Astrocyte of the spinal cord (primary cell): ENCODE data around the gene PARD6B.

Experiments used
- DNase-seq: peaks from one replicate; pipeline ENCODE4 v3.0.0; 2011; ENCODE audit warnings: low read depth, low spot score
- H3K4me3 ChIP-seq: 2 replicates; pipeline ENCODE4 v1.5.1; 2011; ENCODE audit warnings: low read depth, mild to moderate bottlenecking, low read length, moderate library complexity
- in situ Hi-C: cut with HindIII; loops from 2 replicates; pipeline ENCODE4 v1.10.0; 2017; ENCODE audit warnings: low sequenced_read_pairs
- TF ChIP-seq, protein P1 (sequence below): IDR thresholded peaks from 2 replicates; pipeline ENCODE4 v1.5.1; 2012; ENCODE audit warnings: low read depth, mild to moderate bottlenecking, low read length, inconsistent platforms

Gene PARD6B

GRCh38 chr20:50746138-50746940, 15.0 kb downstream of the PARD6B start:
- no peak for DNase-seq
- TF ChIP-seq, protein P1, sequence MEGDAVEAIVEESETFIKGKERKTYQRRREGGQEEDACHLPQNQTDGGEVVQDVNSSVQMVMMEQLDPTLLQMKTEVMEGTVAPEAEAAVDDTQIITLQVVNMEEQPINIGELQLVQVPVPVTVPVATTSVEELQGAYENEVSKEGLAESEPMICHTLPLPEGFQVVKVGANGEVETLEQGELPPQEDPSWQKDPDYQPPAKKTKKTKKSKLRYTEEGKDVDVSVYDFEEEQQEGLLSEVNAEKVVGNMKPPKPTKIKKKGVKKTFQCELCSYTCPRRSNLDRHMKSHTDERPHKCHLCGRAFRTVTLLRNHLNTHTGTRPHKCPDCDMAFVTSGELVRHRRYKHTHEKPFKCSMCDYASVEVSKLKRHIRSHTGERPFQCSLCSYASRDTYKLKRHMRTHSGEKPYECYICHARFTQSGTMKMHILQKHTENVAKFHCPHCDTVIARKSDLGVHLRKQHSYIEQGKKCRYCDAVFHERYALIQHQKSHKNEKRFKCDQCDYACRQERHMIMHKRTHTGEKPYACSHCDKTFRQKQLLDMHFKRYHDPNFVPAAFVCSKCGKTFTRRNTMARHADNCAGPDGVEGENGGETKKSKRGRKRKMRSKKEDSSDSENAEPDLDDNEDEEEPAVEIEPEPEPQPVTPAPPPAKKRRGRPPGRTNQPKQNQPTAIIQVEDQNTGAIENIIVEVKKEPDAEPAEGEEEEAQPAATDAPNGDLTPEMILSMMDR, result no peak
- in situ Hi-C loops, result no loop called here
- no peak overlapping the region for H3K4me3 ChIP-seq

DNA sequence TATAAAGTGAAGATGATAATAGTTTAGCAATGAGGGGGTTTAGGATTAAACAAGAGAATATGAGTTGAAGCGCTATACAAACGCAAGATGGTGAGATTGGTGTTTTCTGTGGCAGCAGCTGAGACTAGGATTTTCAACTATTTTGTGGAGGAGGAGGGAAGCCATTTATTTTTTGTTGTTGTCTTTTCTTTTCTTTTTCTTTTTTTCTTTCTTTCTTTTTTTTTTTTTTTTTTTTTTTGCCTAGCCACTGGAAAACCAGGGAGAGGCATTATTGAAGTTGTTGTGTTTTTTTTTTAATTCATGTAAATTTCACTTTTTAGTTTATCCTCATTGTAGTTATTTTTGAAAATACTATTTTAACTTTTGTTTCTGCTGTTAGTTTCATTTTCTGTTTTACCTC, 15.9 kb downstream of the PARD6B start:
- in situ Hi-C loops, result no loop called here
- TF ChIP-seq, protein P1, result no peak
- H3K4me3 ChIP-seq, result no peak overlapping the region
- no peak for DNase-seq

GRCh38 chr20:50750145-50750671, 18.8 kb downstream of the PARD6B start:
- TF ChIP-seq, protein P1, result no peak
- in situ Hi-C loops, result no loop called here
- no peak for DNase-seq
- no peak overlapping the region for H3K4me3 ChIP-seq

- in situ Hi-C loops, result no loop called here
- no peak for DNase-seq
- TF ChIP-seq, protein P1, result no peak
- H3K4me3 ChIP-seq, result no peak overlapping the region
These were observed 21.8 kb downstream of the PARD6B start for GRCh38 chr20:50753152-50753551.

DNA sequence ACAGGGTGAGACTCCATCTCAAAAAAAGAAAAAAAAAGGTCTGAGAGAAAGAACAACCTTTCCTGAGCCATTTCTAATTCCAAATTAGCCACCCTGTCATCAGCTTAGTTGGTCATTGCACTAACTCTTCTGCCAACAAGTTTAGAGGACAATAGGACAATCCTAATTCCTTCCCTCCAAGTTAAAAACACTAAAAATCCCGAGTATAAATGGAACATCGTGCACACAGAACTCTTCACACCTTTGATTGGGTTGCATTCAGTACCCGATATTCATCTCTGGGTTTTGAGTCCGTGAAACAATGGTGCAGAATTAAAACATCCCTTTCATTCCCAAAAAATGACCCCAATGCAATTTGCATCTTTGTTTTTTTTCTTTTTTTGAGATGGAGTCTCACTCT, 23.0 kb downstream of the PARD6B start:
- TF ChIP-seq, protein P1, result no peak
- in situ Hi-C loops, result no loop called here
- no peak for DNase-seq
- no peak overlapping the region for H3K4me3 ChIP-seq

DNA sequence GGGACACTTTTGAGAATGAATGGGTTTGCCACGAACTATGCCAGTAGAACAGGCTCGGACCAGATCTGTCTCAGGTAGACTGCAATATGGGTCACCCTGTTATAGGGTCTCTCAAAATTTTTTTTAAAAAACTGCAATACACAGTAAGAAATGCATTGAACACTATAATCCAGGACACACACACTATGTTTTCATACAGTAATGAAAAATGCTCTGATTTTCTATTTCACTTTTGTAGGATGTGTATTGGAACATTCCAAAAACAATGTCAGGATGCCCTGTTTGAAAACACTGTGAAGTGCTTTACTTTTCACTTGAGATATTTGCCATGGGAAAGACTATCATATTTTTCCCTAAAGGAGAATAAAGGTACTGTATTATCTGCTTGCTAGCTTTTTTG, 25.1 kb downstream of the PARD6B start:
- DNase-seq, result no peak
- no peak overlapping the region for H3K4me3 ChIP-seq
- in situ Hi-C loops, result no loop called here
- TF ChIP-seq, protein P1, result no peak
